ENCODE measurements around the gene CCDC14. TPM values are rescaled to one million over a fixed set of nuclear protein-coding genes. Genes with fewer than 3 reads are reported as not detected.

Gene CCDC14
- total RNA-seq, 1 donor from 2014 or later: 22.6 TPM

- H3K27ac ChIP-seq: no peak overlapping the region
- no peaks in the 10 kb centered on the region for H3K9me3 ChIP-seq
- no peaks in the 10 kb centered on the region for H3K4me1 ChIP-seq
- peaks cover 0 to 11% of the 10 kb centered on the region in 2 donors for H3K36me3 ChIP-seq
- H3K27me3 ChIP-seq: no peaks in the 10 kb centered on the region
- H3K4me3 ChIP-seq: no peak overlapping the region
- intact Hi-C loops (cut with DNase I): loop anchor here (5.0 kb wide), 1 partner anchor 48 kb away; no protein-coding TSS in a partner anchor
- TF ChIP-seq POLR2AphosphoS5 (IDR thresholded peaks at IDR 0.05; ENCODE audit: insufficient read depth in 1 of 2, low read depth in 1 of 2) (no peak), POLR2A (IDR thresholded peaks at IDR 0.05) (no peak), CTCF (IDR thresholded peaks at IDR 0.05) (no peak)
- DNase-seq (ENCODE audit: extremely low spot score in 2 of 2): no peak
Measured at GRCh38 chr3:123939706-123940105, 21.3 kb downstream of the CCDC14 start.

GRCh38 chr3:123936400-123936799 is 24.6 kb downstream of the CCDC14 start:
- Histone ChIP-seq H3K4me1 (no peaks in the 10 kb centered on the region), H3K27me3 (no peaks in the 10 kb centered on the region), H3K9me3 (no peaks in the 10 kb centered on the region), H3K4me3 (no peak overlapping the region), H3K36me3 (no peaks in the 10 kb centered on the region), H3K27ac (no peak overlapping the region)
- intact Hi-C loops (cut with DNase I): loop anchor here (5.0 kb wide), 1 partner anchor 51 kb away; no protein-coding TSS in a partner anchor
- no peak for DNase-seq (ENCODE audit: extremely low spot score in 2 of 2)
- TF ChIP-seq CTCF (IDR thresholded peaks at IDR 0.05) (no peak), POLR2AphosphoS5 (IDR thresholded peaks at IDR 0.05; ENCODE audit: insufficient read depth in 1 of 2, low read depth in 1 of 2) (no peak), POLR2A (IDR thresholded peaks at IDR 0.05) (no peak)

- no peaks in the 10 kb centered on the region for H3K27me3 ChIP-seq
- no peak overlapping the region for H3K27ac ChIP-seq
- intact Hi-C loops (cut with DNase I): loop anchor here (5.0 kb wide), 1 partner anchor 51 kb away; no protein-coding TSS in a partner anchor
- H3K9me3 ChIP-seq: no peaks in the 10 kb centered on the region
- H3K36me3 ChIP-seq: peaks cover 0 to 4% of the 10 kb centered on the region in 2 donors
- H3K4me3 ChIP-seq: no peak overlapping the region
- DNase-seq (ENCODE audit: extremely low spot score in 2 of 2): no peak
- H3K4me1 ChIP-seq: no peaks in the 10 kb centered on the region
- TF ChIP-seq POLR2AphosphoS5 (IDR thresholded peaks at IDR 0.05; ENCODE audit: insufficient read depth in 1 of 2, low read depth in 1 of 2) (no peak), CTCF (IDR thresholded peaks at IDR 0.05) (no peak), POLR2A (IDR thresholded peaks at IDR 0.05) (no peak)
Measured at GRCh38 chr3:123935830-123936229, 25.2 kb downstream of the CCDC14 start.

- H3K27me3 ChIP-seq: no peaks in the 10 kb centered on the region
- no peaks in the 10 kb centered on the region for H3K4me1 ChIP-seq
- no peak for DNase-seq (ENCODE audit: extremely low spot score in 2 of 2)
- no peaks in the 10 kb centered on the region for H3K9me3 ChIP-seq
- H3K4me3 ChIP-seq: no peak overlapping the region
- TF ChIP-seq POLR2AphosphoS5 (IDR thresholded peaks at IDR 0.05; ENCODE audit: insufficient read depth in 1 of 2, low read depth in 1 of 2): no peak
- no peak for TF ChIP-seq POLR2A (IDR thresholded peaks at IDR 0.05)
- no peak for TF ChIP-seq CTCF (IDR thresholded peaks at IDR 0.05)
- H3K27ac ChIP-seq: no peak overlapping the region
- intact Hi-C loops (cut with DNase I): no loop called here
- peaks cover 0 to 4% of the 10 kb centered on the region in 2 donors for H3K36me3 ChIP-seq
Measured at GRCh38 chr3:123934250-123934649, 26.8 kb downstream of the CCDC14 start.

- no peak for DNase-seq (ENCODE audit: extremely low spot score in 2 of 2)
- Histone ChIP-seq H3K4me3 (no peak overlapping the region), H3K27ac (no peak overlapping the region), H3K36me3 (peaks cover 0 to 4% of the 10 kb centered on the region in 2 donors), H3K4me1 (no peaks in the 10 kb centered on the region), H3K27me3 (no peaks in the 10 kb centered on the region), H3K9me3 (no peaks in the 10 kb centered on the region)
- intact Hi-C loops (cut with DNase I): no loop called here
- TF ChIP-seq POLR2AphosphoS5 (IDR thresholded peaks at IDR 0.05; ENCODE audit: insufficient read depth in 1 of 2, low read depth in 1 of 2): no peak
- TF ChIP-seq CTCF (IDR thresholded peaks at IDR 0.05): no peak
- no peak for TF ChIP-seq POLR2A (IDR thresholded peaks at IDR 0.05)
Measured at GRCh38 chr3:123930445-123930844, 30.6 kb downstream of the CCDC14 start.

Data from vagina (tissue), 2 donors.